NCI-H69 (cell line): ENCODE measurements around the gene CCDC107.

Experiments used
- DNase-seq: peaks from one replicate; lab custom pipeline; 2025; lab: John Stamatoyannopoulos, UW

The CCDC107 gene

GRCh38 chr9:35683323-35683722 lies 25.2 kb downstream of the CCDC107 start:
- no peak for DNase-seq

- DNase-seq = no peak
Observed at GRCh38 chr9:35684921-35685320, 26.8 kb downstream of the CCDC107 start.

GRCh38 chr9:35685506-35685905 lies 27.4 kb downstream of the CCDC107 start:
- no peak for DNase-seq

GRCh38 chr9:35686222-35687203 lies 28.4 kb downstream of the CCDC107 start:
- no peak for DNase-seq

GRCh38 chr9:35687306-35687705 lies 29.2 kb downstream of the CCDC107 start:
- no peak for DNase-seq

GRCh38 chr9:35687972-35688557 lies 30.0 kb downstream of the CCDC107 start:
- no peak for DNase-seq

- peak; percentile 16 for DNase-seq
Observed at GRCh38 chr9:35688558-35689541, 30.8 kb downstream of the CCDC107 start.

- DNase-seq = peak; percentile 32
Observed at GRCh38 chr9:35689542-35690293, 31.6 kb downstream of the CCDC107 start, which contains the start of gene TPM2. TPM2 (minus strand) TSS chr9:35689925; CDS start chr9:35689817, 108 bp downstream.

- no peak for DNase-seq
Observed at GRCh38 chr9:35690294-35690613, 32.2 kb downstream of the CCDC107 start.

- peak; percentile 84 for DNase-seq
Observed at GRCh38 chr9:35690614-35691333, 32.7 kb downstream of the CCDC107 start.

- no peak for DNase-seq
Observed at GRCh38 chr9:35691334-35691650, 33.2 kb downstream of the CCDC107 start.

- no peak for DNase-seq
Observed at GRCh38 chr9:35691757-35692301, 33.7 kb downstream of the CCDC107 start.

GRCh38 chr9:35695943-35696401 lies 37.9 kb downstream of the CCDC107 start:
- DNase-seq = no peak

- peak; percentile 66 for DNase-seq
Observed at GRCh38 chr9:35696520-35697215, 38.6 kb downstream of the CCDC107 start.

- DNase-seq = no peak
Observed at GRCh38 chr9:35697486-35697885, 39.4 kb downstream of the CCDC107 start.

GRCh38 chr9:35698231-35698630 lies 40.1 kb downstream of the CCDC107 start:
- DNase-seq = no peak

GRCh38 chr9:35700031-35700430 lies 41.9 kb downstream of the CCDC107 start:
- no peak for DNase-seq

GRCh38 chr9:35700942-35701341 lies 42.9 kb downstream of the CCDC107 start:
- DNase-seq = no peak

GRCh38 chr9:35702696-35703095 lies 44.6 kb downstream of the CCDC107 start:
- DNase-seq = no peak
